ENCODE data around the gene PTK7.
A peak's percentile ranks its signal among the peaks of the same experiment; 100 is the strongest.
"Not testable (repeated sequence)": the region's sequence is repeated elsewhere in the genome, so short reads cannot be mapped to it uniquely, and the experiment has no call there.

The PTK7 gene

GRCh38 chr6:43074847-43075669, 1.1 kb upstream of the PTK7 start:
- no peaks in the 10 kb centered on the region for H3K9me3 ChIP-seq (ENCODE audit: control insufficient read depth, insufficient read depth, low read length)
- no peaks in the 10 kb centered on the region; the same call in 1 of the 2 replicates for H3K36me3 ChIP-seq (ENCODE audit: control insufficient read depth, insufficient read depth, low read length)
- no CpG with 5 or more reads among the region's 6 CpGs for WGBS (ENCODE audit: insufficient coverage, insufficient read length)
- DNase-seq (ENCODE audit: low read depth, low spot score): no peak
- no peak overlapping the region; the same call in 1 of the 2 replicates for H3K4me3 ChIP-seq (ENCODE audit: low read length)
- H3K27ac ChIP-seq (ENCODE audit: low read length): no peak overlapping the region
- no peaks in the 10 kb centered on the region for H3K27me3 ChIP-seq (ENCODE audit: control insufficient read depth, insufficient read depth, low read length)
- peaks cover 8% of the 10 kb centered on the region for H3K4me1 ChIP-seq (ENCODE audit: control insufficient read depth, insufficient read depth, low read length)

- DNase-seq (ENCODE audit: low read depth, low spot score): no peak
- Histone ChIP-seq H3K4me3 (ENCODE audit: low read length) (peak overlapping the region; percentile 93), H3K36me3 (ENCODE audit: control insufficient read depth, insufficient read depth, low read length) (no peaks in the 10 kb centered on the region; the same call in 1 of the 2 replicates), H3K9me3 (ENCODE audit: control insufficient read depth, insufficient read depth, low read length) (no peaks in the 10 kb centered on the region), H3K27ac (ENCODE audit: low read length) (no peak overlapping the region), H3K4me1 (ENCODE audit: control insufficient read depth, insufficient read depth, low read length) (peaks cover 8% of the 10 kb centered on the region), H3K27me3 (ENCODE audit: control insufficient read depth, insufficient read depth, low read length) (no peaks in the 10 kb centered on the region)
- WGBS (ENCODE audit: insufficient coverage, insufficient read length): no CpG with 5 or more reads among the region's 72 CpGs
Observed at GRCh38 chr6:43076464-43077332, 584 bp downstream of the PTK7 start.

GRCh38 chr6:43077333-43077809, 1.3 kb downstream of the PTK7 start:
- H3K27me3 ChIP-seq (ENCODE audit: control insufficient read depth, insufficient read depth, low read length): no peaks in the 10 kb centered on the region
- peaks cover 8% of the 10 kb centered on the region for H3K4me1 ChIP-seq (ENCODE audit: control insufficient read depth, insufficient read depth, low read length)
- WGBS (ENCODE audit: insufficient coverage, insufficient read length): no CpG with 5 or more reads among the region's 8 CpGs
- H3K27ac ChIP-seq (ENCODE audit: low read length): no peak overlapping the region
- peak overlapping the region; percentile 93; the same call in 1 of the 2 replicates for H3K4me3 ChIP-seq (ENCODE audit: low read length)
- H3K9me3 ChIP-seq (ENCODE audit: control insufficient read depth, insufficient read depth, low read length): no peaks in the 10 kb centered on the region
- H3K36me3 ChIP-seq (ENCODE audit: control insufficient read depth, insufficient read depth, low read length): no peaks in the 10 kb centered on the region
- DNase-seq (ENCODE audit: low read depth, low spot score): no peak

- H3K4me3 ChIP-seq (ENCODE audit: low read length): no peak overlapping the region
Observed at GRCh38 chr6:43077981-43078511, 1.9 kb downstream of the PTK7 start.

GRCh38 chr6:43078691-43079090, 2.6 kb downstream of the PTK7 start:
- no peak for DNase-seq (ENCODE audit: low read depth, low spot score)
- no CpG with 5 or more reads among the region's 2 CpGs for WGBS (ENCODE audit: insufficient coverage, insufficient read length)
- no peak overlapping the region for H3K27ac ChIP-seq (ENCODE audit: low read length)

More at GRCh38 chr6:43077981-43078511, 1.9 kb downstream of the PTK7 start:
- Histone ChIP-seq H3K36me3 (ENCODE audit: control insufficient read depth, insufficient read depth, low read length) (no peaks in the 10 kb centered on the region), H3K9me3 (ENCODE audit: control insufficient read depth, insufficient read depth, low read length) (no peaks in the 10 kb centered on the region), H3K4me1 (ENCODE audit: control insufficient read depth, insufficient read depth, low read length) (peaks cover 8% of the 10 kb centered on the region), H3K27ac (ENCODE audit: low read length) (no peak overlapping the region), H3K27me3 (ENCODE audit: control insufficient read depth, insufficient read depth, low read length) (no peaks in the 10 kb centered on the region)
- no CpG with 5 or more reads among the region's 6 CpGs for WGBS (ENCODE audit: insufficient coverage, insufficient read length)
- no peak for DNase-seq (ENCODE audit: low read depth, low spot score)

GRCh38 chr6:43081043-43081442, 4.9 kb downstream of the PTK7 start:
- H3K4me3 ChIP-seq (ENCODE audit: low read length): no peak overlapping the region
- DNase-seq (ENCODE audit: low read depth, low spot score): no peak
- H3K4me1 ChIP-seq (ENCODE audit: control insufficient read depth, insufficient read depth, low read length): peaks cover 6% of the 10 kb centered on the region
- no peaks in the 10 kb centered on the region for H3K36me3 ChIP-seq (ENCODE audit: control insufficient read depth, insufficient read depth, low read length)
- H3K9me3 ChIP-seq (ENCODE audit: control insufficient read depth, insufficient read depth, low read length): no peaks in the 10 kb centered on the region
- H3K27ac ChIP-seq (ENCODE audit: low read length): no peak overlapping the region
- WGBS (ENCODE audit: insufficient coverage, insufficient read length): no CpG with 5 or more reads among the region's 4 CpGs
- no peaks in the 10 kb centered on the region for H3K27me3 ChIP-seq (ENCODE audit: control insufficient read depth, insufficient read depth, low read length)

More at GRCh38 chr6:43078691-43079090, 2.6 kb downstream of the PTK7 start:
- no peaks in the 10 kb centered on the region for H3K36me3 ChIP-seq (ENCODE audit: control insufficient read depth, insufficient read depth, low read length)
- H3K27me3 ChIP-seq (ENCODE audit: control insufficient read depth, insufficient read depth, low read length): no peaks in the 10 kb centered on the region
- no peaks in the 10 kb centered on the region for H3K9me3 ChIP-seq (ENCODE audit: control insufficient read depth, insufficient read depth, low read length)
- no peak overlapping the region for H3K4me3 ChIP-seq (ENCODE audit: low read length)
- H3K4me1 ChIP-seq (ENCODE audit: control insufficient read depth, insufficient read depth, low read length): peaks cover 9% of the 10 kb centered on the region

- not testable (repeated sequence) for H3K27ac ChIP-seq (ENCODE audit: low read length); H3K36me3 ChIP-seq (ENCODE audit: control insufficient read depth, insufficient read depth, low read length); DNase-seq (ENCODE audit: low read depth, low spot score); H3K9me3 ChIP-seq (ENCODE audit: control insufficient read depth, insufficient read depth, low read length); H3K4me3 ChIP-seq (ENCODE audit: low read length); H3K4me1 ChIP-seq (ENCODE audit: control insufficient read depth, insufficient read depth, low read length); H3K27me3 ChIP-seq (ENCODE audit: control insufficient read depth, insufficient read depth, low read length)
- no CpG with 5 or more reads among the region's 9 CpGs for WGBS (ENCODE audit: insufficient coverage, insufficient read length)
Observed at GRCh38 chr6:43081922-43082321, 5.8 kb downstream of the PTK7 start.

GRCh38 chr6:43082806-43083655, 6.9 kb downstream of the PTK7 start:
- Histone ChIP-seq H3K27me3 (ENCODE audit: control insufficient read depth, insufficient read depth, low read length) (no peaks in the 10 kb centered on the region), H3K36me3 (ENCODE audit: control insufficient read depth, insufficient read depth, low read length) (no peaks in the 10 kb centered on the region), H3K4me1 (ENCODE audit: control insufficient read depth, insufficient read depth, low read length) (peaks cover 1% of the 10 kb centered on the region; the same call in 1 of the 2 replicates), H3K27ac (ENCODE audit: low read length) (no peak overlapping the region), H3K9me3 (ENCODE audit: control insufficient read depth, insufficient read depth, low read length) (no peaks in the 10 kb centered on the region), H3K4me3 (ENCODE audit: low read length) (no peak overlapping the region)
- no CpG with 5 or more reads among the region's 13 CpGs for WGBS (ENCODE audit: insufficient coverage, insufficient read length)
- DNase-seq (ENCODE audit: low read depth, low spot score): no peak

GRCh38 chr6:43086022-43086658, 10.0 kb downstream of the PTK7 start:
- no peak for DNase-seq (ENCODE audit: low read depth, low spot score)
- Histone ChIP-seq H3K27ac (ENCODE audit: low read length) (no peak overlapping the region), H3K4me1 (ENCODE audit: control insufficient read depth, insufficient read depth, low read length) (peaks cover 13% of the 10 kb centered on the region)

More at GRCh38 chr6:43086022-43086658, 10.0 kb downstream of the PTK7 start:
- Histone ChIP-seq H3K4me3 (ENCODE audit: low read length) (no peak overlapping the region), H3K9me3 (ENCODE audit: control insufficient read depth, insufficient read depth, low read length) (no peaks in the 10 kb centered on the region), H3K27me3 (ENCODE audit: control insufficient read depth, insufficient read depth, low read length) (no peaks in the 10 kb centered on the region), H3K36me3 (ENCODE audit: control insufficient read depth, insufficient read depth, low read length) (no peaks in the 10 kb centered on the region)
- WGBS (ENCODE audit: insufficient coverage, insufficient read length): no CpG with 5 or more reads among the region's 8 CpGs
